CD14-positive monocyte (primary cell): ENCODE measurements around the gene ITPR2. TPM values are rescaled to one million over a fixed set of nuclear protein-coding genes. Genes with fewer than 3 reads are reported as not detected.

Experiments
- DNase-seq, 3 donors: peaks; one replicate each; pipeline ENCODE4 v3.0.0-alpha.2; 2011 to 2022
- H2AFZ ChIP-seq: 2 replicates; pipeline ENCODE4 v1.6.0; 2012; ENCODE audit warnings: mild to moderate bottlenecking, low read depth, low read length, inconsistent platforms; ENCODE audit not compliant: insufficient read depth, poor library complexity, severe bottlenecking
- H3K27ac ChIP-seq, 2 donors: 1 replicate in 1 of 2; 2 replicates in 1 of 2; pipeline ENCODE4 v1.5.1; 2012 to 2013; ENCODE audit warnings: low read length in 2 of 2, control low read depth in 1 of 2, inconsistent platforms in 1 of 2, low read depth in 1 of 2, mild to moderate bottlenecking in 1 of 2
- H3K27me3 ChIP-seq, 2 donors: one replicate each; pipeline versions ENCODE4 v1.6.0 to v1.6.1; 2011 to 2013; ENCODE audit warnings: low read length in 2 of 2; ENCODE audit not compliant: control insufficient read depth in 2 of 2, insufficient read depth in 2 of 2
- H3K36me3 ChIP-seq, 2 donors: replicated peaks in 1 of 2; 1 replicate in 1 of 2; 2 replicates in 1 of 2; pipeline versions ENCODE4 v1.5.1 to v1.6.1; 2012 to 2013; ENCODE audit warnings: low read length in 2 of 2, control low read depth in 1 of 2, inconsistent platforms in 1 of 2, mild to moderate bottlenecking in 1 of 2; ENCODE audit not compliant: insufficient read depth in 2 of 2, control insufficient read depth in 1 of 2
- H3K4me1 ChIP-seq, 2 donors: 1 replicate in 1 of 2; 2 replicates in 1 of 2; pipeline versions ENCODE4 v1.5.1 to v1.6.1; 2012 to 2013; ENCODE audit warnings: low read length in 2 of 2, control low read depth in 1 of 2, inconsistent platforms in 1 of 2, mild to moderate bottlenecking in 1 of 2, moderate library complexity in 1 of 2; ENCODE audit not compliant: insufficient read depth in 2 of 2, control insufficient read depth in 1 of 2
- H3K4me2 ChIP-seq: replicated peaks from 2 replicates; pipeline ENCODE3; 2012; ENCODE audit warnings: low read length, moderate library complexity, mild to moderate bottlenecking; ENCODE audit not compliant: poor library complexity, severe bottlenecking; ENCODE audit errors: extremely low read depth
- H3K4me3 ChIP-seq, 3 experiments: fragments of 200-600 bp in 1 of 3; sonication (generic) in 1 of 3; replicated peaks in 1 of 3; 1 replicate in 2 of 3; 2 replicates in 1 of 3; pipeline ENCODE4 v1.5.1; 2011 to 2013; ENCODE audit warnings: low read length in 3 of 3, mild to moderate bottlenecking in 3 of 3, control low read depth in 2 of 3, low read depth in 2 of 3, inconsistent platforms in 1 of 3, moderate library complexity in 1 of 3
- H3K79me2 ChIP-seq: 2 replicates; pipeline ENCODE4 v1.6.0; 2012; ENCODE audit warnings: mild to moderate bottlenecking, control low read depth, inconsistent platforms, low read length, moderate library complexity; ENCODE audit not compliant: insufficient read depth
- H3K9ac ChIP-seq: 2 replicates; pipeline ENCODE4 v1.6.0; 2017; ENCODE audit warnings: low read length, mild to moderate bottlenecking; ENCODE audit not compliant: insufficient read depth, poor library complexity, severe bottlenecking
- H3K9me3 ChIP-seq, 2 donors: replicated peaks in 1 of 2; 1 replicate in 1 of 2; 2 replicates in 1 of 2; pipeline versions ENCODE4 v1.5.1 to v1.6.1; 2012 to 2013; ENCODE audit warnings: low read length in 2 of 2, control low read depth in 1 of 2; ENCODE audit not compliant: control insufficient read depth in 1 of 2, insufficient read depth in 1 of 2
- H4K20me1 ChIP-seq: 2 replicates; pipeline ENCODE4 v1.6.0; 2012; ENCODE audit warnings: mild to moderate bottlenecking, low read length, control low read depth, moderate library complexity; ENCODE audit not compliant: insufficient read depth
- H3K27ac Mint-ChIP-seq, 7 donors: one replicate each; pipeline ENCODE4 v1.8.0; 2020; ENCODE audit warnings: mild to moderate bottlenecking in 7 of 7, mixed read lengths in 7 of 7, moderate library complexity in 6 of 7, inconsistent platforms in 2 of 7
- H3K27me3 Mint-ChIP-seq, 3 donors: one replicate each; pipeline ENCODE4 v1.8.0; 2021 to 2022; ENCODE audit warnings: low read depth in 3 of 3, mild to moderate bottlenecking in 3 of 3, mixed read lengths in 3 of 3, moderate library complexity in 3 of 3, inconsistent platforms in 1 of 3
- H3K36me3 Mint-ChIP-seq, 2 donors: one replicate each; pipeline ENCODE4 v1.8.0; 2020; ENCODE audit warnings: mixed read lengths in 2 of 2, inconsistent platforms in 1 of 2, mild to moderate bottlenecking in 1 of 2
- H3K4me1 Mint-ChIP-seq: one replicate; pipeline ENCODE4 v1.8.0; 2020; ENCODE audit warnings: mild to moderate bottlenecking, mixed read lengths
- H3K4me3 Mint-ChIP-seq, 2 donors: one replicate each; pipeline ENCODE4 v1.8.0; 2020; ENCODE audit warnings: mild to moderate bottlenecking in 2 of 2, mixed read lengths in 2 of 2, moderate library complexity in 1 of 2
- H3K9me3 Mint-ChIP-seq, 7 donors: one replicate each; pipeline ENCODE4 v1.8.0; 2020 to 2022; ENCODE audit warnings: mixed read lengths in 7 of 7, mild to moderate bottlenecking in 6 of 7, moderate library complexity in 6 of 7, inconsistent platforms in 2 of 7
- WGBS: methylation state at CpG from one replicate; pipeline ENCODE4 v1.1.5; 2013; ENCODE audit warnings: missing lambda C conversion rate; ENCODE audit not compliant: insufficient coverage; 5-methylcytosine and 5-hydroxymethylcytosine counted together
- intact Hi-C, 2 donors: fragments of 100-400 bp; cut with micrococcal nuclease; formaldehyde crosslinking; loops; one replicate each; pipeline versions ENCODE4 v1.15.0 to v1.15.1; 2023
- polyA plus RNA-seq, 3 donors: library from polyadenylated mRNA; depleted of rRNA in 1 of 3; unstranded in 2 of 3; stranded (reverse) in 1 of 3; fragments of 300-500 nt in 2 of 3; fragments of >200 nt in 1 of 3; fragmentation: Illumina TruSeq in 2 of 3; gene quantifications; 1 replicate in 2 of 3; 2 replicates in 1 of 3; pipeline ENCODE4 v1.2.3, GENCODE V29; 2012 to 2021
- TF ChIP-seq, protein P1 (sequence below): fragments of 200-600 bp; IDR thresholded peaks from one replicate; pipeline ENCODE4 v1.8.0; 2022; ENCODE audit warnings: antibody characterized with exemption, mild to moderate bottlenecking

The ITPR2 gene
- polyA plus RNA-seq, 3 donors, result 2.7 to 6.4 (median 5.7) TPM

DNA sequence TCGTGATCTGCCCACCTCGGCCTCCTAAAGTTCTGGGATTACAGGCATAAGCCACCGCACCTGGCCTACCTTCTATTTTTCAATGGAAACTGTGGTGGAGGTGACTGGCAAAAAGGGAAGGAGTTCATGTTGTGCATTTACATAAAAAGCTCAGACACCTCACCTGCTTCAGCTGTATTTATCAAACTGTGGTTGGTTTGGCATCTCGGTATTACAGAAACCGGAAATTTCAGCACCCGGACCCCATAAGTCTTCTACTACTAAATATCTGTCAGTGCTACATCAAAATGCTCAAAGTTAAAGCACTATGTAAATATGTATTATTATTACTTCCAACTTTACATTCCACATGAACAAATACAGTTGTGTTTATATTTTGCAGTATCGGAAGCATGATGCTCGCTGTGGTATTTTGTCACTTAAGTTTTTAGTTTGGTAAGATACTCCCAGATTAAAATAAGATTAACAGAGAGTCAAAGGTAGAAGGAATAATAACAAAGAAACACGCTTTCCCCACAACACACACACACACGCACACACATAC is 95.4 kb downstream of the ITPR2 start:
- Histone ChIP-seq H3K4me3 (no peak overlapping the region), H3K27ac (no peak overlapping the region), H3K36me3 (no peaks in the 10 kb centered on the region), H3K9me3 (peaks cover 0 to 9% of the 10 kb centered on the region in 2 donors), H3K9ac (no peak overlapping the region), H3K79me2 (peaks cover 4% of the 10 kb centered on the region), H3K4me2 (no peak overlapping the region), H3K4me1 (peaks cover 13 to 29% of the 10 kb centered on the region in 2 donors), H3K27me3 (no peaks in the 10 kb centered on the region), H2AFZ (no peak overlapping the region), H4K20me1 (peaks cover 61% of the 10 kb centered on the region)
- intact Hi-C loops, result no loop called here
- no peak overlapping the region for H3K4me3 Mint-ChIP-seq
- WGBS, result 100% methylated on average over 4 of the region's 10 CpGs
- peak overlapping the region in 1 of 7 donors; percentile 71 for H3K27ac Mint-ChIP-seq
- H3K9me3 Mint-ChIP-seq, result peaks cover 0 to 14% (median 7%) of the 10 kb centered on the region in 7 donors
- no peak for DNase-seq
- H3K4me1 Mint-ChIP-seq, result peaks cover 34% of the 10 kb centered on the region
- TF ChIP-seq, protein P1, sequence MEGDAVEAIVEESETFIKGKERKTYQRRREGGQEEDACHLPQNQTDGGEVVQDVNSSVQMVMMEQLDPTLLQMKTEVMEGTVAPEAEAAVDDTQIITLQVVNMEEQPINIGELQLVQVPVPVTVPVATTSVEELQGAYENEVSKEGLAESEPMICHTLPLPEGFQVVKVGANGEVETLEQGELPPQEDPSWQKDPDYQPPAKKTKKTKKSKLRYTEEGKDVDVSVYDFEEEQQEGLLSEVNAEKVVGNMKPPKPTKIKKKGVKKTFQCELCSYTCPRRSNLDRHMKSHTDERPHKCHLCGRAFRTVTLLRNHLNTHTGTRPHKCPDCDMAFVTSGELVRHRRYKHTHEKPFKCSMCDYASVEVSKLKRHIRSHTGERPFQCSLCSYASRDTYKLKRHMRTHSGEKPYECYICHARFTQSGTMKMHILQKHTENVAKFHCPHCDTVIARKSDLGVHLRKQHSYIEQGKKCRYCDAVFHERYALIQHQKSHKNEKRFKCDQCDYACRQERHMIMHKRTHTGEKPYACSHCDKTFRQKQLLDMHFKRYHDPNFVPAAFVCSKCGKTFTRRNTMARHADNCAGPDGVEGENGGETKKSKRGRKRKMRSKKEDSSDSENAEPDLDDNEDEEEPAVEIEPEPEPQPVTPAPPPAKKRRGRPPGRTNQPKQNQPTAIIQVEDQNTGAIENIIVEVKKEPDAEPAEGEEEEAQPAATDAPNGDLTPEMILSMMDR, result no peak
- H3K27me3 Mint-ChIP-seq, result no peaks in the 10 kb centered on the region
- H3K36me3 Mint-ChIP-seq, result peaks cover 6 to 21% of the 10 kb centered on the region in 2 donors

DNA sequence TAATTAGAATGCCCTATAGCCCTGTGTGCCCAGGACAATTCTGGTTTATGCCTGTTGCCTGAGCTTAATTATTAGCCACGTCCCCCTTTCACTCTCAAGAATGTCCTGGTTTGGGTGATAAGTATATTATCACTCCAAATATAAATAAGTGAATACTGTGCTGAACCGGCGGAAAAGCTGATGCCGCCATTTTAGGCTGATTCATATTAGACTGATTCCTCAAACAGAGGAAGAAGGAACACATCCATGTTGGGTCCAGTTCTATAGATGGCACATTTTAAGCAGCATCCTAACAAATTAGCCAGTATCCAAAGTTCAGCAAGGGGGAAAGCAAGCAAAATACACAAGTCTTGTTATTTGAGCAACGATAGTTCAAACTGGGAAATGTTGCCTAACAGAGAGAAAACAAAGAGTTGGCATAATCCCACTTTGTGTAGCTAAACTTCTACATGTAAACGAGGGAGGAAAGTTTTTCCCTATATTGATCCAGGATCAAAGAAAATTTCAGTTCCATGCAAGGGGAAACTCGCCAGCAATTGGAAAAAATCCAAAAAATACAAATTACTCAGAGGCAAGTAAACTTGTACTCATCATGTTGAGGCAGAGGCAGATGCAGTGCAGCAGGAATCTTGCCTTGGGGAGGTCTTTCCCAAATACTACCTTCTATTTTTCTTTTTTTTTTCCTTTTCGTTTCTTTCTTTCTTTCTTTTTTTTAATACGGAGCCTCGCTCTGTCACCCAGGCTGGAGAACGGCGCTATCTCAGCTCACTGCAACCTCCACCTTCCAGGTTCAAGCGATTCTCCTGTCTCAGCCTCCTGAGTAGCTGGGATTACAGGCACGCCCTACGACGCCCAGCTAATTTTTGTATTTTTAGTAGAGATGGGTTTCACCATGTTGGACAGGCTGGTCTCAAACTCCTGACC is 96.2 kb downstream of the ITPR2 start:
- Histone ChIP-seq H3K9me3 (peaks cover 0 to 9% of the 10 kb centered on the region in 2 donors), H3K9ac (no peak overlapping the region), H3K4me2 (no peak overlapping the region), H3K36me3 (no peaks in the 10 kb centered on the region), H2AFZ (no peak overlapping the region), H3K27ac (no peak overlapping the region), H4K20me1 (peaks cover 55% of the 10 kb centered on the region), H3K4me1 (peaks cover 20 to 36% of the 10 kb centered on the region in 2 donors), H3K27me3 (no peaks in the 10 kb centered on the region), H3K79me2 (peaks cover under 1% of the 10 kb centered on the region), H3K4me3 (no peak overlapping the region)
- WGBS, result 93% methylated on average over 7 of the region's 16 CpGs
- H3K4me1 Mint-ChIP-seq, result peaks cover 38% of the 10 kb centered on the region
- peaks cover 0 to 14% (median 7%) of the 10 kb centered on the region in 7 donors for H3K9me3 Mint-ChIP-seq
- intact Hi-C loops, result no loop called here
- H3K4me3 Mint-ChIP-seq, result no peak overlapping the region
- TF ChIP-seq, protein P1, result no peak
- DNase-seq, result no peak
- H3K36me3 Mint-ChIP-seq, result peaks cover 6 to 21% of the 10 kb centered on the region in 2 donors
- H3K27me3 Mint-ChIP-seq, result no peaks in the 10 kb centered on the region
- H3K27ac Mint-ChIP-seq, result no peak overlapping the region
